Measurements from ENCODE around the gene IRF7.

Gene IRF7

GRCh38 chr11:641806-642370, 26.1 kb upstream of the IRF7 start:
- no peak for DNase-seq

- no peak for DNase-seq
Measured at GRCh38 chr11:640021-640706, 24.4 kb upstream of the IRF7 start.

- peak; percentile 67 for DNase-seq
Measured at GRCh38 chr11:639332-639955, 23.7 kb upstream of the IRF7 start.

GRCh38 chr11:638631-639331, 23.0 kb upstream of the IRF7 start:
- DNase-seq: peak; percentile 67

- peak; percentile 51 for DNase-seq
Measured at GRCh38 chr11:637593-638521, 22.1 kb upstream of the IRF7 start.

- DNase-seq: no peak
Measured at GRCh38 chr11:637333-637592, 21.5 kb upstream of the IRF7 start.

- DNase-seq: peak; percentile 59
Measured at GRCh38 chr11:636511-637332, 21.0 kb upstream of the IRF7 start, which contains the start of gene DRD4. TSS of gene DRD4 (plus strand) at chr11:637269. CDS start at chr11:637305, 36 bp downstream.

- no peak for DNase-seq
Measured at GRCh38 chr11:635945-636510, 20.3 kb upstream of the IRF7 start.

GRCh38 chr11:630871-631270, 15.1 kb upstream of the IRF7 start:
- DNase-seq: no peak

GRCh38 chr11:629237-629583, 13.5 kb upstream of the IRF7 start:
- DNase-seq: no peak

GRCh38 chr11:628056-628455, 12.3 kb upstream of the IRF7 start:
- peak; percentile 29 for DNase-seq

- DNase-seq: no peak
Measured at GRCh38 chr11:627308-627576, 11.5 kb upstream of the IRF7 start.

GRCh38 chr11:626475-627307, 10.9 kb upstream of the IRF7 start, which contains the start of gene SCT:
TSS of gene SCT (minus strand) at chr11:627181. CDS start at chr11:627143, 38 bp downstream.
- DNase-seq: no peak

- DNase-seq: no peak
Measured at GRCh38 chr11:625636-626268, 10.0 kb upstream of the IRF7 start.

- DNase-seq: peak; percentile 46
Measured at GRCh38 chr11:624705-625635, 9.2 kb upstream of the IRF7 start, which contains the start of gene CDHR5. TSS of gene CDHR5 (minus strand) at chr11:624955. CDS start at chr11:624902, 53 bp downstream.

GRCh38 chr11:623999-624704, 8.4 kb upstream of the IRF7 start:
- DNase-seq: no peak

- no peak for DNase-seq
Measured at GRCh38 chr11:623349-623869, 7.7 kb upstream of the IRF7 start.

GRCh38 chr11:621838-622237, 6.1 kb upstream of the IRF7 start:
- DNase-seq: no peak

All from right kidney (tissue), 1 donor.